ENCODE data around the gene RDH13. TPM values are rescaled to one million over a fixed set of nuclear protein-coding genes. Genes with fewer than 3 reads are reported as not detected.
"Not testable (repeated sequence)": the region's sequence is repeated elsewhere in the genome, so short reads cannot be mapped to it uniquely, and the experiment has no call there.

RDH13 gene
- total and polyA plus RNA-seq, 7 donors: 6.9 to 41.0 (median 11.8) TPM

- intact Hi-C loops (cut with DNase I): no loop called here
- no peaks in the 10 kb centered on the region for H3K36me3 ChIP-seq
- no peaks in the 10 kb centered on the region for H3K4me1 ChIP-seq
- H3K9me3 ChIP-seq: no peaks in the 10 kb centered on the region
- no peak for DNase-seq
- H3K27ac ChIP-seq: no peak overlapping the region
- no peak overlapping the region for H3K4me3 ChIP-seq
- 75 to 83% methylated on average over 5 of the region's 5 CpGs for WGBS, 2 donors
- peaks cover 0 to 7% (median 0%) of the 10 kb centered on the region in 3 donors for H3K27me3 ChIP-seq
- no peak for TF ChIP-seq POLR2A (IDR thresholded peaks at IDR 0.05)
- TF ChIP-seq EP300 (IDR thresholded peaks at IDR 0.05): no peak
- TF ChIP-seq POLR2AphosphoS5 (IDR thresholded peaks at IDR 0.05): no peak
- TF ChIP-seq CTCF (IDR thresholded peaks at IDR 0.05): no peak
Measured at GRCh38 chr19:55000761-55001160, 62.2 kb downstream of the RDH13 start.

GRCh38 chr19:54998751-54999239, 64.2 kb downstream of the RDH13 start:
- intact Hi-C loops (cut with DNase I); H3K4me3 ChIP-seq; DNase-seq; H3K27ac ChIP-seq; H3K27me3 ChIP-seq; H3K36me3 ChIP-seq; H3K4me1 ChIP-seq; H3K9me3 ChIP-seq: not testable (repeated sequence)
- WGBS, 2 donors: 80 to 87% methylated on average over 23 of the region's 23 CpGs

- H3K4me1 ChIP-seq: no peaks in the 10 kb centered on the region
- no peaks in the 10 kb centered on the region for H3K36me3 ChIP-seq
- intact Hi-C loops (cut with DNase I): no loop called here
- no peak overlapping the region for H3K4me3 ChIP-seq
- no peak overlapping the region for H3K27ac ChIP-seq
- no peak for DNase-seq
- no peaks in the 10 kb centered on the region for H3K9me3 ChIP-seq
- no peak for TF ChIP-seq POLR2AphosphoS5 (IDR thresholded peaks at IDR 0.05)
- TF ChIP-seq POLR2A (IDR thresholded peaks at IDR 0.05): no peak
- TF ChIP-seq EP300 (IDR thresholded peaks at IDR 0.05): no peak
- TF ChIP-seq CTCF (IDR thresholded peaks at IDR 0.05): no peak
- WGBS, 2 donors: 77 to 78% methylated on average over 3 of the region's 3 CpGs
- H3K27me3 ChIP-seq: no peaks in the 10 kb centered on the region
Measured at GRCh38 chr19:54995561-54995960, 67.4 kb downstream of the RDH13 start.

Other genes starting within 250 kb of the RDH13 start
- not detected for gene KIR3DL1, start 246.7 kb downstream of the RDH13 start, total RNA-seq
- gene KIR3DL1, start 246.7 kb downstream of the RDH13 start, polyA plus RNA-seq: under 1 TPM in 1 of 3 donors, not detected in 2; 0.04 TPM
- gene KIR2DS4, start 230.5 kb downstream of the RDH13 start, total RNA-seq: not detected
- under 1 TPM in 1 of 3 donors, not detected in 2; 0.10 TPM for gene KIR2DS4, start 230.5 kb downstream of the RDH13 start, polyA plus RNA-seq
- gene KIR3DL2, start 212.7 kb downstream of the RDH13 start, total RNA-seq: not detected
- under 1 TPM in 1 of 3 donors, not detected in 2; 0.22 TPM for gene KIR3DL2, start 212.7 kb downstream of the RDH13 start, polyA plus RNA-seq
- gene FCAR, start 188.9 kb downstream of the RDH13 start, total RNA-seq: 1 to 10 TPM in 1 of 4 donors, under 1 TPM in 1, not detected in 2; 0.49 to 1.2 TPM
- 1 to 10 TPM in 1 of 3 donors, under 1 TPM in 1, not detected in 1; 0.17 to 2.1 TPM for gene FCAR, start 188.9 kb downstream of the RDH13 start, polyA plus RNA-seq
- not detected for gene NCR1, start 157.0 kb downstream of the RDH13 start, total RNA-seq
- under 1 TPM in 1 of 3 donors, not detected in 2; 0.60 TPM for gene NCR1, start 157.0 kb downstream of the RDH13 start, polyA plus RNA-seq
- gene NLRP7, start 115.6 kb downstream of the RDH13 start, total RNA-seq: not detected
- under 1 TPM in 1 of 3 donors, not detected in 2; 0.07 TPM for gene NLRP7, start 115.6 kb downstream of the RDH13 start, polyA plus RNA-seq
- 1 to 10 TPM in 1 of 4 donors, under 1 TPM in 2, not detected in 1; 0.36 to 1.8 (median 0.55) TPM for gene NLRP2, start 96.8 kb downstream of the RDH13 start, total RNA-seq
- gene NLRP2, start 96.8 kb downstream of the RDH13 start, polyA plus RNA-seq: 1 to 10 TPM; 3.9 to 9.7 (median 5.4) TPM
- gene GP6, start 24.9 kb downstream of the RDH13 start, total RNA-seq: 1 to 10 TPM in 1 of 4 donors, under 1 TPM in 2, not detected in 1; 0.16 to 1.2 (median 0.83) TPM
- gene GP6, start 24.9 kb downstream of the RDH13 start, polyA plus RNA-seq: under 1 TPM in 1 of 3 donors, not detected in 2; 0.28 TPM
- under 1 TPM in 1 of 4 donors, not detected in 3; 0.28 TPM for gene EPS8L1, start 12.7 kb upstream of the RDH13 start, total RNA-seq
- 10 to 100 TPM; 36.3 to 77.8 (median 37.8) TPM for gene EPS8L1, start 12.7 kb upstream of the RDH13 start, polyA plus RNA-seq
- gene PPP1R12C, start 54.5 kb upstream of the RDH13 start, total RNA-seq: 100 to 1,000 TPM; 125 to 222 (median 168) TPM
- gene PPP1R12C, start 54.5 kb upstream of the RDH13 start, polyA plus RNA-seq: 100 to 1,000 TPM in 1 of 3 donors, 10 to 100 TPM in 2; 53.6 to 139 (median 58.9) TPM
- 1 to 10 TPM in 1 of 4 donors, not detected in 3; 2.2 TPM for gene TNNT1, start 86.1 kb upstream of the RDH13 start, total RNA-seq
- 10 to 100 TPM in 1 of 3 donors, 1 to 10 TPM in 2; 1.4 to 17.4 (median 2.3) TPM for gene TNNT1, start 86.1 kb upstream of the RDH13 start, polyA plus RNA-seq
- gene TNNI3, start 94.6 kb upstream of the RDH13 start, total RNA-seq: not detected
- gene TNNI3, start 94.6 kb upstream of the RDH13 start, polyA plus RNA-seq: 10 to 100 TPM in 1 of 3 donors, 1 to 10 TPM in 2; 3.6 to 45.5 (median 3.6) TPM
- gene DNAAF3, start 103.5 kb upstream of the RDH13 start, total RNA-seq: not detected
- 1 to 10 TPM in 1 of 3 donors, not detected in 2; 1.1 TPM for gene DNAAF3, start 103.5 kb upstream of the RDH13 start, polyA plus RNA-seq
- gene SYT5, start 117.1 kb upstream of the RDH13 start, total RNA-seq: 1 to 10 TPM in 3 of 4 donors, under 1 TPM in 1; 0.99 to 7.8 (median 2.4) TPM
- gene SYT5, start 117.1 kb upstream of the RDH13 start, polyA plus RNA-seq: 1 to 10 TPM in 2 of 3 donors, under 1 TPM in 1; 0.69 to 9.6 (median 1.6) TPM
- gene PTPRH, start 146.4 kb upstream of the RDH13 start, total RNA-seq: 1 to 10 TPM in 3 of 4 donors, under 1 TPM in 1; 0.95 to 4.3 (median 2.0) TPM
- gene PTPRH, start 146.4 kb upstream of the RDH13 start, polyA plus RNA-seq: 10 to 100 TPM; 31.2 to 61.3 (median 33.3) TPM
- 1 to 10 TPM; 1.1 to 3.6 (median 1.8) TPM for gene TMEM86B, start 165.6 kb upstream of the RDH13 start, total RNA-seq
- gene TMEM86B, start 165.6 kb upstream of the RDH13 start, polyA plus RNA-seq: 1 to 10 TPM in 2 of 3 donors, under 1 TPM in 1; 0.69 to 7.9 (median 1.8) TPM
- 10 to 100 TPM; 17.1 to 46.8 (median 24.9) TPM for gene PPP6R1, start 195.9 kb upstream of the RDH13 start, total RNA-seq
- gene PPP6R1, start 195.9 kb upstream of the RDH13 start, polyA plus RNA-seq: 10 to 100 TPM; 19.8 to 78.1 (median 22.9) TPM
- 10 to 100 TPM; 19.7 to 30.5 (median 23.8) TPM for gene HSPBP1, start 217.0 kb upstream of the RDH13 start, total RNA-seq
- 10 to 100 TPM; 31.8 to 62.7 (median 32.4) TPM for gene HSPBP1, start 217.0 kb upstream of the RDH13 start, polyA plus RNA-seq
- gene BRSK1, start 220.8 kb upstream of the RDH13 start, total RNA-seq: 10 to 100 TPM in 2 of 4 donors, 1 to 10 TPM in 2; 3.9 to 20.6 (median 10.8) TPM
- 1 to 10 TPM in 2 of 3 donors, not detected in 1; 2.9 to 4.2 TPM for gene BRSK1, start 220.8 kb upstream of the RDH13 start, polyA plus RNA-seq